H1 (cell line): ENCODE results near the gene RAB1B. TPM values are rescaled to one million over a fixed set of nuclear protein-coding genes. Genes with fewer than 3 reads are reported as not detected.

Source experiments
- JUND ChIP-seq: IDR thresholded peaks from 2 replicates; pipeline ENCODE4 v1.6.1; 2011; ENCODE audit warnings: mild to moderate bottlenecking, improper control_type of control experiment, low read length
- NRF1 ChIP-seq: IDR thresholded peaks from 2 replicates; pipeline ENCODE4 v1.6.1; 2011; ENCODE audit warnings: mild to moderate bottlenecking, low read depth, low read length, improper control_type of control experiment
- SIX5 ChIP-seq: IDR thresholded peaks from 2 replicates; pipeline ENCODE4 v1.6.1; 2011; ENCODE audit warnings: mild to moderate bottlenecking, low read depth, low read length
- TAF7 ChIP-seq: optimal IDR thresholded peaks from 2 replicates; pipeline ENCODE3; 2011; ENCODE audit warnings: low read depth, mild to moderate bottlenecking, inconsistent platforms, low read length, moderate library complexity, borderline replicate concordance
- TEAD4 ChIP-seq: IDR thresholded peaks from 2 replicates; pipeline ENCODE4 v1.6.1; 2012; ENCODE audit warnings: low read depth, low read length, inconsistent platforms, mixed read lengths
- polyA plus RNA-seq, 7 experiments: library from polyadenylated mRNA; depleted of rRNA in 3 of 7; stranded (reverse) in 5 of 7; unstranded in 2 of 7; fragments of >200 nt in 5 of 7; fragments of 200-250 nt in 2 of 7; gene quantifications; 1 replicate in 5 of 7; 2 replicates in 1 of 7; 4 replicates in 1 of 7; pipeline versions ENCODE4 v1.2.1 to v1.2.3, GENCODE V29; 2011 to 2013; ENCODE audit warnings: missing spikeins in 2 of 7, mixed read lengths in 2 of 7
- total RNA-seq: library from RNA; stranded (reverse); fragmentation: NEBNext Ultra II Directional; extraction: Animal tissue kit (Norgen Biotek cat#: 25700); gene quantifications from 2 replicates; pipeline ENCODE4 v1.2.1, GENCODE V29; 2021

RAB1B gene
- total and polyA plus RNA-seq, 2 of the 8 experiments (the other 6 are each of a cell fraction or from before 2014, with no cell fraction given) = 100 to 217 TPM

DNA sequence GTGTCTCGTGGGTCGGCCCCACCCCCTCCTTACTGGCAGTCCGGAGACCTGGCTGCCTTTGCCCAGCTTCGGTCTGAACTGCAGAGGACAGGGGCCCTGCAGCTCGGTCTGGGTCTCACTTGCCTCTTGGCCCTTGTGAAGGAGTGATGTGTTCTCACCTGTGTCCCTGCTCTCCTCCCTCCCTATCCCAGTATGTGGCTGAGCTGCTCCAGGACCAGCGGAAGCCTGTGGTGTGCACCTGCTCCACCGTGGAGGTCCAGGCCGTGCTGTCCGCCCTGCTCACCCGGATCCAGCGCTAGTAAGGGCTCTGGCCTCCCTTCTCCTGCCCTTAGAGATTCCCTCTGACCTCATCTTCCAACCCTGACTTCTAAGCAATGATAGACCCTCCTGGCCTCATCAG, 35.7 kb upstream of the RAB1B start (continued):
- TF ChIP-seq NRF1 (no peak), TEAD4 (no peak), JUND (no peak), TAF7 (no peak), SIX5 (no peak)
